Heart right ventricle (tissue), 16 donors: ENCODE measurements around the gene SSTR5. TPM values are rescaled to one million over a fixed set of nuclear protein-coding genes. Genes with fewer than 3 reads are reported as not detected.
A peak's percentile ranks its signal among the peaks of the same experiment; 100 is the strongest.

Experiments
- ATAC-seq, 8 donors: fragments of 200-7000 bp; cut with Tn5 transposase; one replicate each; pipeline ENCODE4 v1.9.1; 2020; ENCODE audit warnings: mild to moderate bottlenecking in 8 of 8, moderate library complexity in 8 of 8, moderate number of reproducible peaks in 1 of 8
- DNase-seq, 2 donors: peaks; one replicate each; pipeline ENCODE4 v3.0.0-alpha.2; 2020
- H3K27ac ChIP-seq, 10 donors: fragments of 200-600 bp; sonication (generic) in 2 of 10; one replicate each; pipeline versions ENCODE4 v1.5.0 to v1.8.0; 2020 to 2022; ENCODE audit warnings: mild to moderate bottlenecking in 3 of 10
- H3K27me3 ChIP-seq, 7 donors: fragments of 200-600 bp; one replicate each; pipeline ENCODE4 v1.8.0; 2021 to 2022; ENCODE audit warnings: mild to moderate bottlenecking in 2 of 7
- H3K36me3 ChIP-seq, 9 donors: fragments of 200-600 bp; sonication (generic) in 1 of 9; one replicate each; pipeline versions ENCODE4 v1.5.0 to v1.8.0; 2020 to 2022; ENCODE audit warnings: mild to moderate bottlenecking in 2 of 9
- H3K4me1 ChIP-seq, 9 donors: fragments of 200-600 bp; sonication (generic) in 1 of 9; one replicate each; pipeline versions ENCODE4 v1.5.0 to v1.8.0; 2020 to 2022; ENCODE audit warnings: mild to moderate bottlenecking in 4 of 9
- H3K4me3 ChIP-seq, 10 donors: fragments of 200-600 bp; sonication (generic) in 2 of 10; one replicate each; pipeline versions ENCODE4 v1.5.0 to v1.8.0; 2020 to 2022; ENCODE audit warnings: mild to moderate bottlenecking in 7 of 10, moderate library complexity in 2 of 10
- H3K9me3 ChIP-seq, 11 donors: fragments of 200-600 bp in 10 of 11; sonication (generic) in 2 of 11; one replicate each; pipeline versions ENCODE4 v1.5.0 to v1.8.0; 2013 to 2022; ENCODE audit warnings: mild to moderate bottlenecking in 2 of 11, control low read depth in 1 of 11, moderate library complexity in 1 of 11
- CTCF ChIP-seq, 9 donors: fragments of 200-600 bp; sonication (generic) in 2 of 9; IDR thresholded peaks; one replicate each; pipeline versions ENCODE4 v1.5.0 to v1.8.0; 2021 to 2022; ENCODE audit warnings: antibody characterized with exemption in 9 of 9, mild to moderate bottlenecking in 5 of 9, moderate library complexity in 1 of 9
- WGBS, 2 donors: extraction: QIAGEN DNeasy Blood & Tissue Kit; methylation state at CpG; one replicate each; pipeline ENCODE4 v1.1.7; 2013; ENCODE audit warnings: inconsistent platforms in 1 of 2; 5-methylcytosine and 5-hydroxymethylcytosine counted together
- intact Hi-C, 10 donors: fragments of 100-400 bp; cut with DNase I; formaldehyde crosslinking; loops; one replicate each; pipeline versions ENCODE4 v1.11.1 to v1.14.2; 2022
- polyA plus RNA-seq, 2 donors: library from polyadenylated mRNA; stranded (reverse); fragments of 200-250 nt; gene quantifications; one replicate each; pipeline ENCODE4 v1.2.3, GENCODE V29; 2013
- total RNA-seq, 10 donors: library from RNA; stranded (reverse); fragmentation: NEBNext Ultra II Directional in 3 of 10; extraction: Animal tissue kit (Norgen Biotek cat#: 25700) in 3 of 10; gene quantifications; one replicate each; pipeline versions ENCODE4 v1.2.1 to v1.2.4, GENCODE V29; 2021 to 2023
- donor health status: Arrhythmogenic right ventricular cardiomyopathy.
- donor health status: ischemic (EF 13 %, LVEDD 7.1; RV severe dilation, severe dysfunction).
- donor health status: healthy with polysubstance abuse.
- donor health status: DM: no; HTN: yes; CAD: no.
- donor health status: DM: no; HTN: no; CAD: no.
- donor health status: ischemic (EF 25% LVEDD 6.9; RV normal size, moderate dysfunction).
- donor health status: ischemic (EF 25% LVEDD 5.7; RV mildly dilated, moderate dysfunction).
- donor health status: healthy.
- donor health status: DM: yes; HTN: yes; CAD: no.
- donor health status: Ischemic cardiomyopathy.
- donor health status: ischemic (EF 35%, LVEDD 5.7; RV mildly dilated, moderate dysfunction).
- donor health status: nonischemic (EF 11% LVEDD 7.7; RV severe dilation, severe dysfunction).
- donor health status: DM: yes; HTN: yes; CAD: no.
- donor health status: PGD.
- donor health status: ischemic (EF 29% LVEDD 5.4; RV normal size, mild dysfunction).
- donor health status: nonischemic (EF 23%, LVEDD 6.1; RV moderate dilation, normal function).

Gene SSTR5
- total and polyA plus RNA-seq, 12 donors = 0.39 to 32.0 (median 5.4) TPM

GRCh38 chr16:1069154-1069553 is 3.4 kb upstream of the SSTR5 start:
- H3K36me3 ChIP-seq = no peaks in the 10 kb centered on the region
- peaks cover 0 to 7% (median 0%) of the 10 kb centered on the region in 9 donors for H3K4me1 ChIP-seq
- H3K27ac ChIP-seq = no peak overlapping the region
- H3K9me3 ChIP-seq = no peaks in the 10 kb centered on the region
- 84 to 94% methylated on average over 7 of the region's 7 CpGs for WGBS, 2 donors
- no peak for TF ChIP-seq CTCF (IDR thresholded peaks at IDR 0.05)
- DNase-seq (no peak), ATAC-seq (no peak)
- intact Hi-C loops = no loop called here
- no peak overlapping the region for H3K4me3 ChIP-seq
- peaks cover 19 to 99% (median 97%) of the 10 kb centered on the region in 7 donors for H3K27me3 ChIP-seq

GRCh38 chr16:1070084-1070863 is 2.3 kb upstream of the SSTR5 start:
- Histone ChIP-seq H3K27ac (no peak overlapping the region), H3K27me3 (peaks cover 19 to 99% (median 96%) of the 10 kb centered on the region in 7 donors), H3K4me1 (peaks cover 0 to 7% (median 0%) of the 10 kb centered on the region in 9 donors), H3K9me3 (no peaks in the 10 kb centered on the region), H3K4me3 (no peak overlapping the region), H3K36me3 (no peaks in the 10 kb centered on the region)
- 15% methylated on average over 32 of the region's 32 CpGs for WGBS, 2 donors
- TF ChIP-seq CTCF (IDR thresholded peaks at IDR 0.05) = no peak
- DNase-seq (no peak), ATAC-seq (no peak)
- intact Hi-C loops = no loop called here

- no peak for TF ChIP-seq CTCF (IDR thresholded peaks at IDR 0.05)
- no peak overlapping the region for H3K27ac ChIP-seq
- H3K4me3 ChIP-seq = no peak overlapping the region
- intact Hi-C loops = no loop called here
- no peaks in the 10 kb centered on the region for H3K36me3 ChIP-seq
- ATAC-seq (no peak), DNase-seq (no peak)
- peaks cover 0 to 7% (median 0%) of the 10 kb centered on the region in 9 donors for H3K4me1 ChIP-seq
- no peaks in the 10 kb centered on the region for H3K9me3 ChIP-seq
- peaks cover 19 to 96% (median 90%) of the 10 kb centered on the region in 7 donors for H3K27me3 ChIP-seq
- WGBS, 2 donors = 31% methylated on average over 16 of the region's 16 CpGs
Observed at GRCh38 chr16:1070864-1071408, 1.6 kb upstream of the SSTR5 start.

- H3K27ac ChIP-seq = no peak overlapping the region
- peak overlapping the region in 1 of 10 donors; percentile 33 for H3K4me3 ChIP-seq
- WGBS, 2 donors = 10 to 12% methylated on average over 30 of the region's 30 CpGs
- DNase-seq (no peak), ATAC-seq (no peak)
- H3K36me3 ChIP-seq = no peaks in the 10 kb centered on the region
- peaks cover 19 to 88% (median 83%) of the 10 kb centered on the region in 7 donors for H3K27me3 ChIP-seq
- H3K4me1 ChIP-seq = peaks cover 0 to 7% (median 0%) of the 10 kb centered on the region in 9 donors
- no peaks in the 10 kb centered on the region for H3K9me3 ChIP-seq
- no peak for TF ChIP-seq CTCF (IDR thresholded peaks at IDR 0.05)
- intact Hi-C loops = loop anchor here in 1 of 10 donors (2.0 kb wide), 1 partner anchor 27 kb away; no protein-coding TSS in a partner anchor
Observed at GRCh38 chr16:1071561-1072225, 854 bp upstream of the SSTR5 start.
